PC-3 (cell line): Measurements from ENCODE around the gene CRB2. TPM values are rescaled to one million over a fixed set of nuclear protein-coding genes. Genes with fewer than 3 reads are reported as not detected.

Source experiments
- ATAC-seq: fragments of 200-7000 bp; cut with Tn5 transposase; 2 replicates; pipeline ENCODE4 v1.9.1; 2020; ENCODE audit warnings: mild to moderate bottlenecking, moderate library complexity
- BruUV-seq: library from RNA; stranded (reverse); fragments of 400-500 nt; replicated peaks from 2 replicates; lab custom pipeline; 2021; lab: Mats Ljungman, UMichigan
- CTCF ChIA-PET: fragments of 300-600 bp; sonication (Branson Sonifier 250); formaldehyde crosslinking; loops from one replicate; lab custom pipeline; 2022; ENCODE audit warnings: antibody characterized with exemption; lab: Charles Lee
- POLR2A ChIA-PET: fragments of 300-600 bp; sonication (Branson Sonifier 250); formaldehyde crosslinking; loops from one replicate; lab custom pipeline; 2022; ENCODE audit warnings: antibody characterized with exemption; ENCODE audit not compliant: unreplicated experiment; lab: Charles Lee
- DNase-seq: peaks from one replicate; pipeline ENCODE4 v3.0.0-alpha.2; 2015
- H2AFZ ChIP-seq: fragments of 300-600 bp; sonication (generic); 2 replicates; pipeline ENCODE4 v1.6.0; 2016; ENCODE audit warnings: antibody characterized with exemption, low read length
- H3F3A ChIP-seq: fragments of 300-600 bp; sonication (generic); one replicate; pipeline ENCODE4 v1.6.0; 2017; ENCODE audit warnings: antibody characterized with exemption, low read length, control low read depth, mild to moderate bottlenecking; ENCODE audit not compliant: unreplicated experiment
- H3K27ac ChIP-seq: fragments of 300-600 bp; sonication (generic); 2 replicates; pipeline ENCODE4 v1.5.1; 2016; ENCODE audit warnings: mild to moderate bottlenecking, low read length
- H3K27me3 ChIP-seq: fragments of 300-600 bp; sonication (generic); 2 replicates; pipeline ENCODE4 v1.6.1; 2016; ENCODE audit warnings: low read length, mixed read lengths
- H3K36me3 ChIP-seq: fragments of 300-600 bp; sonication (generic); 2 replicates; pipeline ENCODE4 v1.6.1; 2016; ENCODE audit warnings: low read depth, mixed run types, low read length, mixed read lengths
- H3K4me1 ChIP-seq: fragments of 300-600 bp; sonication (generic); 2 replicates; pipeline ENCODE4 v1.5.1; 2016; ENCODE audit warnings: low read length; ENCODE audit not compliant: insufficient read depth
- H3K4me2 ChIP-seq: fragments of 300-600 bp; sonication (generic); 2 replicates; pipeline ENCODE4 v1.6.0; 2016; ENCODE audit warnings: low read length
- H3K4me3 ChIP-seq: fragments of 300-600 bp; sonication (generic); 2 replicates; pipeline ENCODE4 v1.5.1; 2016; ENCODE audit warnings: mild to moderate bottlenecking, low read length, mixed read lengths
- H3K79me2 ChIP-seq: fragments of 300-600 bp; sonication (generic); 2 replicates; pipeline ENCODE4 v1.6.1; 2017; ENCODE audit warnings: low read length, mixed read lengths
- H3K9ac ChIP-seq: fragments of 300-600 bp; sonication (generic); 2 replicates; pipeline ENCODE4 v1.6.0; 2016; ENCODE audit warnings: mild to moderate bottlenecking, low read length
- H3K9me2 ChIP-seq: fragments of 300-600 bp; sonication (generic); replicated peaks from 2 replicates; pipeline ENCODE4 v1.6.1; 2016; ENCODE audit warnings: mixed run types, low read length, mixed read lengths
- H3K9me3 ChIP-seq: fragments of 300-600 bp; sonication (generic); 2 replicates; pipeline ENCODE4 v1.6.1; 2016; ENCODE audit warnings: low read length, mixed read lengths
- H4K20me1 ChIP-seq: fragments of 300-600 bp; sonication (generic); 2 replicates; pipeline ENCODE4 v1.6.1; 2016; ENCODE audit warnings: low read length, mixed read lengths
- EZH2 ChIP-seq: fragments of 300-600 bp; sonication (generic); IDR thresholded peaks from one replicate; pipeline ENCODE4 v1.6.1; 2017; ENCODE audit warnings: antibody characterized with exemption, mild to moderate bottlenecking, low read length; ENCODE audit not compliant: unreplicated experiment
- EZH2phosphoT487 ChIP-seq: fragments of 300-600 bp; sonication (generic); IDR thresholded peaks from 2 replicates; pipeline ENCODE4 v1.6.1; 2018; ENCODE audit warnings: mild to moderate bottlenecking, antibody characterized with exemption, low read length, borderline replicate concordance
- intact Hi-C: fragments of 100-400 bp; cut with micrococcal nuclease; formaldehyde crosslinking; loops from 2 replicates; pipeline ENCODE4 v1.9.0; 2023
- total RNA-seq: library from RNA; depleted of rRNA; stranded (reverse); fragments of >200 nt; gene quantifications from 2 replicates; pipeline ENCODE4 v1.2.3, GENCODE V29; 2014
- TF ChIP-seq, protein P1 (sequence below): fragments of 300-600 bp; sonication (generic); conservative IDR thresholded peaks from 2 replicates; pipeline ENCODE4 v1.5.1; 2017; ENCODE audit warnings: antibody characterized with exemption, low read depth, mild to moderate bottlenecking, low read length

CRB2 gene
- total RNA-seq, 1 experiment from 2014 or later: not detected

DNA sequence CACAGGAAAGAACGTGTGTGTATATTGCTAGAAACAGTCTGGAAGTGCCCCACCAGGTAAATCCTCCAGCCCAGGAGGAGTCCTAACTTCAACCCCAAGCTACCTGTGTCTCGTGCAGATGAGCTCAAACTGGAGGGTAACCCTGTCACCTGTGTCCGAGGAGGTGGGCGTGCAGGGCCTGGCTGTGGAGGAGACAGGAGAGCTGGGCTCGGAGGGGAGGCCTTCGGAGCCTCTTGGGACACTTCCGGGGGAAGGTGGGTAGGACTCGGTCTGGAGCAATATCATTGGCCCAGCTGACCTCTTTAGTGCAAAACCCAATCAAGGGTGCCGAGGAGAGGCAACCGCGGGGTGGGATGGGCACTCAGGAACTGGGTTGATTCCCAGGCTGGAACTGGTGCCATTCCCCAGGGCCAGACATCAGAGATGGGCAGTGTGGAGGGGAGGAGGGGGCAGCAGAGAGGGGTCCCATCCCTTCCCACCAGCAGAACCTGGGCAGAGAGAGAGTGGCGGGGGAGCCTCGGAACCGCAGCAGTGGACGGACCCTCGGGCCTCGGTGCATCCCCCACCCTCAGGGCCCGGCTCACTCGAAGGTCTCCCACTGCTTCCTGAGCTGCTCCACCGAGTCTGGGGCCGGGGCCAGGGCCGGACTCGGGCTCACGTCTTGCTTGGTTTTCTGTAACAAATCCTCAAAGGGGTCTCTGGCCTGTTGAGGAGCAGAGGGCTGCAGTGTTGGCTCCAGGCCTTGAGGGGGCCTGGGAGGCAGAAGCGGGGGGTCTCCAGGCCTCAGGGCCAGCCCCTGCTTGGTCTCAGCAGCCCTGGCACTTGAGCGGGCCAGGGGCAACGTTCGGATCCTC is 25.1 kb downstream of the CRB2 start:
- Histone ChIP-seq H3K27ac (no peak overlapping the region), H3K9me3 (no peaks in the 10 kb centered on the region), H3K4me2 (no peak overlapping the region), H3K4me1 (no peaks in the 10 kb centered on the region), H2AFZ (no peak overlapping the region), H3K79me2 (no peaks in the 10 kb centered on the region), H3K27me3 (no peaks in the 10 kb centered on the region), H3K36me3 (no peaks in the 10 kb centered on the region), H3K9me2 (no peaks in the 10 kb centered on the region), H4K20me1 (no peaks in the 10 kb centered on the region), H3K4me3 (no peak overlapping the region), H3F3A (no peaks in the 10 kb centered on the region), H3K9ac (no peak overlapping the region)
- POLR2A ChIA-PET: no interaction called here
- ATAC-seq (no peak), DNase-seq (no peak)
- intact Hi-C loops: no loop called here
- BruUV-seq: no TSS peak
- TF ChIP-seq EZH2 (no peak), EZH2phosphoT487 (no peak)
- TF ChIP-seq, protein P1, sequence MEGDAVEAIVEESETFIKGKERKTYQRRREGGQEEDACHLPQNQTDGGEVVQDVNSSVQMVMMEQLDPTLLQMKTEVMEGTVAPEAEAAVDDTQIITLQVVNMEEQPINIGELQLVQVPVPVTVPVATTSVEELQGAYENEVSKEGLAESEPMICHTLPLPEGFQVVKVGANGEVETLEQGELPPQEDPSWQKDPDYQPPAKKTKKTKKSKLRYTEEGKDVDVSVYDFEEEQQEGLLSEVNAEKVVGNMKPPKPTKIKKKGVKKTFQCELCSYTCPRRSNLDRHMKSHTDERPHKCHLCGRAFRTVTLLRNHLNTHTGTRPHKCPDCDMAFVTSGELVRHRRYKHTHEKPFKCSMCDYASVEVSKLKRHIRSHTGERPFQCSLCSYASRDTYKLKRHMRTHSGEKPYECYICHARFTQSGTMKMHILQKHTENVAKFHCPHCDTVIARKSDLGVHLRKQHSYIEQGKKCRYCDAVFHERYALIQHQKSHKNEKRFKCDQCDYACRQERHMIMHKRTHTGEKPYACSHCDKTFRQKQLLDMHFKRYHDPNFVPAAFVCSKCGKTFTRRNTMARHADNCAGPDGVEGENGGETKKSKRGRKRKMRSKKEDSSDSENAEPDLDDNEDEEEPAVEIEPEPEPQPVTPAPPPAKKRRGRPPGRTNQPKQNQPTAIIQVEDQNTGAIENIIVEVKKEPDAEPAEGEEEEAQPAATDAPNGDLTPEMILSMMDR: no peak
- CTCF ChIA-PET: no interaction called here

DNA sequence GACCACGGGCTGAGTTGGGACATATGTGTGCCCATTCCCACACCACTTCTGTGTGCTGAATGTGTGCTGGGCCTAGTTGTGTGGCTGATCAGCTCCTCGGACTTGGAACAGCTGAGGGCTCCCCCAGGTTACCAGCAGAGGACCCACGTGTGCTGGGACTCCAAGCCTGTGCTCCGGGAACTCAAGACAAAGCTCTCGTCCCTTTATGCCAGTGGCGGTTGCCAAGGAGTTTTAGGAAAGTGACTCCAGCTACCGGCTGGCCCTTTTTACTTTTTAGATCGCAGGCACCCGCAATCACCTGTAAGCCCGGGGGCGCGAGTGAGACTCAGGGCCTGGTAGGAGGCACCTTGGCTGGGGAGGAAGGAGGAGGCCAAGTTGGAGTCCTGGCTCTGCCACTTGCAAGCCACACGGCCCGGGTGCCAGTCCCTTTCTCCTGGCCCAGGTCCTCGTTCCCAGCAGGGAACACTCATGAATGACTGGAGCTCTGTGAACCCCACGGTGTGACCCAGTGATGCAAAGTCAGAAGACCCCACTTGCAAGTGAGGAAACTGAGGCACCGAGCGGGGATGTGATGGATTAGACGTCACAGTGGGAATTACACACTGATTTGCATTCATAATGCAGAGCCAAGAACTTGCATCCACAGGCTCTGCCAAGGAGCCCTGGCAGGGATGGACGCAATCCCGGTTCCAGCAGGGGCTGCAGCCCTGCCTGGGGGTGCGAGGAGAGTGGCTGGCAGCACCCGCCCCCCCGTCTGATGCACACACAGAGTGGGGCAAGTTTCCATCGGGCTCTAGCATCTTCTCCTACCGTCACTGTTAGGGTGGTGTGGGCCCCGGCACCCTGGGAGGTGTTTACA is 26.9 kb downstream of the CRB2 start:
- H3K27ac ChIP-seq: no peak overlapping the region
- intact Hi-C loops: no loop called here
- no peak overlapping the region for H2AFZ ChIP-seq
- H3K9me2 ChIP-seq: no peaks in the 10 kb centered on the region
- ChIA-PET POLR2A (no interaction called here), CTCF (no interaction called here)
- DNase-seq (no peak), ATAC-seq (no peak)
- no peak overlapping the region for H3K4me3 ChIP-seq
- H3K9ac ChIP-seq: no peak overlapping the region
- no TSS peak for BruUV-seq
- H4K20me1 ChIP-seq: no peaks in the 10 kb centered on the region
- H3F3A ChIP-seq: no peaks in the 10 kb centered on the region
- no peak overlapping the region for H3K4me2 ChIP-seq
- H3K36me3 ChIP-seq: no peaks in the 10 kb centered on the region
- TF ChIP-seq, protein P1: no peak
- TF ChIP-seq EZH2 (no peak), EZH2phosphoT487 (no peak)
- no peaks in the 10 kb centered on the region for H3K9me3 ChIP-seq
- no peaks in the 10 kb centered on the region for H3K79me2 ChIP-seq
- no peaks in the 10 kb centered on the region for H3K4me1 ChIP-seq
- H3K27me3 ChIP-seq: no peaks in the 10 kb centered on the region
